ENCODE data around the gene MEGF6. TPM values are rescaled to one million over a fixed set of nuclear protein-coding genes. Genes with fewer than 3 reads are reported as not detected.

The MEGF6 gene
- total and polyA plus RNA-seq, 5 experiments from 2014 or later, result 2.2 to 198 (median 3.5) TPM

GRCh38 chr1:3498986-3499385 lies 112.3 kb downstream of the MEGF6 start:
- no peaks in the 10 kb centered on the region for H3K4me1 Mint-ChIP-seq
- H3K27ac Mint-ChIP-seq, result no peak overlapping the region
- H3K27me3 Mint-ChIP-seq, result no peaks in the 10 kb centered on the region
- ATAC-seq (no peak), DNase-seq (no peak)
- no peak overlapping the region for H3K4me3 Mint-ChIP-seq
- H3K36me3 Mint-ChIP-seq, result peaks cover 0 to 4% (median 0%) of the 10 kb centered on the region in 3 donors
- no peaks in the 10 kb centered on the region for H3K9me3 Mint-ChIP-seq
- POLR2A ChIA-PET, result interaction anchor here (1.0 kb wide), 1 partner anchor 31 kb away, joined by 3 read pairs; no protein-coding TSS in a partner anchor

- Mint-ChIP-seq H3K9me3 (no peaks in the 10 kb centered on the region), H3K36me3 (peaks cover 0 to 2% (median 0%) of the 10 kb centered on the region in 3 donors), H3K27ac (no peak overlapping the region), H3K4me3 (no peak overlapping the region), H3K27me3 (no peaks in the 10 kb centered on the region), H3K4me1 (no peaks in the 10 kb centered on the region)
- DNase-seq (no peak), ATAC-seq (no peak)
- POLR2A ChIA-PET, result no interaction called here
Observed at GRCh38 chr1:3498246-3498930, 112.9 kb downstream of the MEGF6 start.

GRCh38 chr1:3497521-3497920 lies 113.8 kb downstream of the MEGF6 start:
- Mint-ChIP-seq H3K4me3 (no peak overlapping the region), H3K4me1 (no peaks in the 10 kb centered on the region), H3K27me3 (no peaks in the 10 kb centered on the region), H3K9me3 (no peaks in the 10 kb centered on the region), H3K36me3 (no peaks in the 10 kb centered on the region), H3K27ac (no peak overlapping the region)
- DNase-seq (no peak), ATAC-seq (no peak)
- POLR2A ChIA-PET, result no interaction called here

GRCh38 chr1:3496916-3497315 lies 114.4 kb downstream of the MEGF6 start:
- H3K36me3 Mint-ChIP-seq, result no peaks in the 10 kb centered on the region
- H3K27ac Mint-ChIP-seq, result no peak overlapping the region
- H3K27me3 Mint-ChIP-seq, result no peaks in the 10 kb centered on the region
- no peak for ATAC-seq
- no peaks in the 10 kb centered on the region for H3K9me3 Mint-ChIP-seq
- H3K4me3 Mint-ChIP-seq, result no peak overlapping the region
- POLR2A ChIA-PET, result no interaction called here
- DNase-seq, result no peak
- H3K4me1 Mint-ChIP-seq, result no peaks in the 10 kb centered on the region

- Mint-ChIP-seq H3K27ac (no peak overlapping the region), H3K27me3 (no peaks in the 10 kb centered on the region), H3K4me1 (peaks cover 5 to 6% (median 5%) of the 10 kb centered on the region in 4 donors), H3K4me3 (no peak overlapping the region), H3K36me3 (no peaks in the 10 kb centered on the region), H3K9me3 (no peaks in the 10 kb centered on the region)
- POLR2A ChIA-PET, result interaction anchor here (1.0 kb wide), 1 partner anchor 104 kb away, joined by 3 read pairs; no protein-coding TSS in a partner anchor
- ATAC-seq (no peak), DNase-seq (no peak)
Observed at GRCh38 chr1:3495776-3496745, 115.2 kb downstream of the MEGF6 start.

- DNase-seq, result no peak
- POLR2A ChIA-PET, result interaction anchor here (0.6 kb wide), 1 partner anchor 129 kb away, joined by 3 read pairs; no protein-coding TSS in a partner anchor
- Mint-ChIP-seq H3K9me3 (no peaks in the 10 kb centered on the region), H3K4me3 (no peak overlapping the region), H3K36me3 (no peaks in the 10 kb centered on the region), H3K27ac (peak overlapping the region in 1 of 10 donors; percentile 43), H3K4me1 (peaks cover 5 to 8% (median 5%) of the 10 kb centered on the region in 4 donors), H3K27me3 (no peaks in the 10 kb centered on the region)
- no peak for ATAC-seq
Observed at GRCh38 chr1:3494321-3495308, 116.7 kb downstream of the MEGF6 start.

GRCh38 chr1:3492545-3493246 lies 118.6 kb downstream of the MEGF6 start:
- POLR2A ChIA-PET, result interaction anchor here (0.9 to 1.0 kb wide), 3 partner anchors 36 to 131 kb away, joined by 3 to 5 read pairs (median 3); no protein-coding TSS in a partner anchor
- Mint-ChIP-seq H3K4me3 (no peak overlapping the region), H3K27me3 (no peaks in the 10 kb centered on the region), H3K9me3 (peaks cover 0 to 15% (median 11%) of the 10 kb centered on the region in 9 donors), H3K27ac (no peak overlapping the region), H3K4me1 (peaks cover 5 to 8% (median 5%) of the 10 kb centered on the region in 4 donors), H3K36me3 (peaks cover 0 to 14% (median 13%) of the 10 kb centered on the region in 3 donors)
- DNase-seq (no peak), ATAC-seq (no peak)

- POLR2A ChIA-PET, result interaction anchor here (0.9 to 1.1 kb wide), 2 partner anchors 11 to 37 kb away, joined by 3 to 5 read pairs; no protein-coding TSS in a partner anchor
- H3K27me3 Mint-ChIP-seq, result no peaks in the 10 kb centered on the region
- H3K4me1 Mint-ChIP-seq, result peaks cover 5 to 8% (median 5%) of the 10 kb centered on the region in 4 donors
- peaks cover 0 to 14% (median 13%) of the 10 kb centered on the region in 3 donors for H3K36me3 Mint-ChIP-seq
- peak; percentile 78 to 93 (median 86) for DNase-seq
- peak; percentile 89 to 95 for ATAC-seq
- peak overlapping the region; percentile 10 to 72 (median 64) for H3K4me3 Mint-ChIP-seq
- H3K27ac Mint-ChIP-seq, result no peak overlapping the region
- peaks cover 0 to 23% (median 15%) of the 10 kb centered on the region in 9 donors for H3K9me3 Mint-ChIP-seq
Observed at GRCh38 chr1:3491291-3492246, 119.7 kb downstream of the MEGF6 start.

- Mint-ChIP-seq H3K4me3 (no peak overlapping the region), H3K9me3 (peaks cover 0 to 23% (median 15%) of the 10 kb centered on the region in 9 donors), H3K36me3 (peaks cover 0 to 14% (median 13%) of the 10 kb centered on the region in 3 donors), H3K4me1 (peaks cover 5 to 8% (median 5%) of the 10 kb centered on the region in 4 donors), H3K27ac (no peak overlapping the region), H3K27me3 (no peaks in the 10 kb centered on the region)
- no peak for ATAC-seq
- DNase-seq, result no peak
- POLR2A ChIA-PET, result interaction anchor here (1.1 kb wide), 1 partner anchor 12 kb away, joined by 5 read pairs; no protein-coding TSS in a partner anchor
Observed at GRCh38 chr1:3490046-3490745, 121.1 kb downstream of the MEGF6 start.

GRCh38 chr1:3488432-3488831 lies 122.9 kb downstream of the MEGF6 start:
- DNase-seq, result no peak
- Mint-ChIP-seq H3K27ac (no peak overlapping the region), H3K4me3 (no peak overlapping the region), H3K27me3 (no peaks in the 10 kb centered on the region), H3K9me3 (peaks cover 0 to 23% (median 15%) of the 10 kb centered on the region in 9 donors), H3K36me3 (peaks cover 0 to 14% (median 13%) of the 10 kb centered on the region in 3 donors), H3K4me1 (peaks cover 5 to 14% (median 7%) of the 10 kb centered on the region in 4 donors)
- ATAC-seq, result no peak
- POLR2A ChIA-PET, result interaction anchor here (1.3 kb wide), 1 partner anchor 13 kb away, joined by 4 read pairs; no protein-coding TSS in a partner anchor

All from naive thymus-derived CD8-positive, alpha-beta T cell (primary cell).